HUES6 (cell line): ENCODE data around the gene CAV1.

Experiments
- H3K27ac ChIP-seq: 2 replicates; pipeline ENCODE4 v1.7.0; 2013; ENCODE audit warnings: low read depth, mild to moderate bottlenecking, low read length, inconsistent platforms
- H3K27me3 ChIP-seq: 2 replicates; pipeline ENCODE4 v1.6.1; 2013; ENCODE audit warnings: low read length; ENCODE audit not compliant: control insufficient read depth, insufficient read depth
- H3K36me3 ChIP-seq: 2 replicates; pipeline ENCODE4 v1.6.1; 2013; ENCODE audit warnings: low read length; ENCODE audit not compliant: control insufficient read depth, insufficient read depth
- H3K4me1 ChIP-seq: 2 replicates; pipeline ENCODE4 v1.6.1; 2013; ENCODE audit warnings: low read length; ENCODE audit not compliant: control insufficient read depth, insufficient read depth
- H3K4me3 ChIP-seq: 2 replicates; pipeline ENCODE4 v1.5.1; 2013; ENCODE audit warnings: low read depth, low read length
- H3K9ac ChIP-seq: one replicate; pipeline ENCODE4 v1.6.1; 2013; ENCODE audit warnings: mild to moderate bottlenecking, low read length
- H3K9me3 ChIP-seq: 2 replicates; pipeline ENCODE4 v1.6.1; 2013; ENCODE audit warnings: low read depth, low read length; ENCODE audit not compliant: control insufficient read depth, insufficient read depth

CAV1 gene

GRCh38 chr7:116546054-116546453 is 21.2 kb downstream of the CAV1 start:
- H3K27ac ChIP-seq: no peak overlapping the region
- peaks cover 3% of the 10 kb centered on the region; the same call in 1 of the 2 replicates for H3K4me1 ChIP-seq

GRCh38 chr7:116546916-116547315 is 22.1 kb downstream of the CAV1 start:
- no peaks in the 10 kb centered on the region for H3K27me3 ChIP-seq
- H3K27ac ChIP-seq: no peak overlapping the region
- peaks cover 1% of the 10 kb centered on the region; the same call in 1 of the 2 replicates for H3K4me1 ChIP-seq
- no peak overlapping the region for H3K9ac ChIP-seq
- peaks cover 3% of the 10 kb centered on the region; the same call in 1 of the 2 replicates for H3K36me3 ChIP-seq
- no peaks in the 10 kb centered on the region for H3K9me3 ChIP-seq
- H3K4me3 ChIP-seq: no peak overlapping the region

More at GRCh38 chr7:116546054-116546453, 21.2 kb downstream of the CAV1 start:
- Histone ChIP-seq H3K9me3 (no peaks in the 10 kb centered on the region), H3K9ac (no peak overlapping the region), H3K36me3 (peaks cover 3% of the 10 kb centered on the region; the same call in 1 of the 2 replicates), H3K4me3 (no peak overlapping the region), H3K27me3 (no peaks in the 10 kb centered on the region)

- no peaks in the 10 kb centered on the region for H3K9me3 ChIP-seq
- H3K36me3 ChIP-seq: peaks cover 3% of the 10 kb centered on the region; the same call in 1 of the 2 replicates
- H3K27me3 ChIP-seq: no peaks in the 10 kb centered on the region
- H3K9ac ChIP-seq: no peak overlapping the region
- no peak overlapping the region for H3K27ac ChIP-seq
- H3K4me1 ChIP-seq: no peaks in the 10 kb centered on the region
- H3K4me3 ChIP-seq: no peak overlapping the region
Measured at GRCh38 chr7:116547347-116547746, 22.5 kb downstream of the CAV1 start.

- Histone ChIP-seq H3K27ac (no peak overlapping the region), H3K27me3 (no peaks in the 10 kb centered on the region), H3K4me3 (no peak overlapping the region), H3K36me3 (peaks cover 3% of the 10 kb centered on the region; the same call in 1 of the 2 replicates), H3K9ac (no peak overlapping the region), H3K4me1 (no peaks in the 10 kb centered on the region), H3K9me3 (no peaks in the 10 kb centered on the region)
Measured at GRCh38 chr7:116548506-116548905, 23.7 kb downstream of the CAV1 start.

GRCh38 chr7:116549370-116549769 is 24.5 kb downstream of the CAV1 start:
- H3K9me3 ChIP-seq: no peaks in the 10 kb centered on the region
- no peaks in the 10 kb centered on the region for H3K27me3 ChIP-seq
- peaks cover 3% of the 10 kb centered on the region; the same call in 1 of the 2 replicates for H3K36me3 ChIP-seq
- no peak overlapping the region for H3K27ac ChIP-seq
- H3K9ac ChIP-seq: no peak overlapping the region
- no peaks in the 10 kb centered on the region for H3K4me1 ChIP-seq
- H3K4me3 ChIP-seq: no peak overlapping the region

GRCh38 chr7:116551692-116552091 is 26.9 kb downstream of the CAV1 start:
- Histone ChIP-seq H3K9me3 (no peaks in the 10 kb centered on the region), H3K36me3 (no peaks in the 10 kb centered on the region; the same call in 1 of the 2 replicates), H3K4me3 (no peak overlapping the region), H3K27me3 (no peaks in the 10 kb centered on the region), H3K4me1 (no peaks in the 10 kb centered on the region), H3K9ac (no peak overlapping the region), H3K27ac (no peak overlapping the region)

GRCh38 chr7:116552602-116553001 is 27.8 kb downstream of the CAV1 start:
- Histone ChIP-seq H3K27ac (no peak overlapping the region), H3K36me3 (no peaks in the 10 kb centered on the region), H3K9ac (no peak overlapping the region), H3K27me3 (no peaks in the 10 kb centered on the region), H3K4me3 (no peak overlapping the region), H3K4me1 (no peaks in the 10 kb centered on the region), H3K9me3 (no peaks in the 10 kb centered on the region)

GRCh38 chr7:116553168-116553964 is 28.5 kb downstream of the CAV1 start:
- H3K4me3 ChIP-seq: no peak overlapping the region
- H3K27me3 ChIP-seq: no peaks in the 10 kb centered on the region
- H3K9ac ChIP-seq: no peak overlapping the region
- H3K36me3 ChIP-seq: no peaks in the 10 kb centered on the region
- H3K27ac ChIP-seq: no peak overlapping the region
- no peaks in the 10 kb centered on the region for H3K9me3 ChIP-seq
- H3K4me1 ChIP-seq: no peaks in the 10 kb centered on the region

- H3K27me3 ChIP-seq: no peaks in the 10 kb centered on the region
- H3K27ac ChIP-seq: no peak overlapping the region
- H3K9ac ChIP-seq: no peak overlapping the region
- H3K4me1 ChIP-seq: no peaks in the 10 kb centered on the region
- no peaks in the 10 kb centered on the region for H3K9me3 ChIP-seq
- H3K36me3 ChIP-seq: peaks cover 5% of the 10 kb centered on the region
- no peak overlapping the region for H3K4me3 ChIP-seq
Measured at GRCh38 chr7:116554436-116554835, 29.6 kb downstream of the CAV1 start.

GRCh38 chr7:116554911-116555310 is 30.1 kb downstream of the CAV1 start:
- H3K4me1 ChIP-seq: no peaks in the 10 kb centered on the region
- no peak overlapping the region for H3K9ac ChIP-seq
- H3K36me3 ChIP-seq: peaks cover 10% of the 10 kb centered on the region
- no peak overlapping the region for H3K27ac ChIP-seq
- no peaks in the 10 kb centered on the region for H3K9me3 ChIP-seq
- H3K27me3 ChIP-seq: no peaks in the 10 kb centered on the region
- no peak overlapping the region for H3K4me3 ChIP-seq

GRCh38 chr7:116557066-116557585 is 32.3 kb downstream of the CAV1 start:
- Histone ChIP-seq H3K9me3 (no peaks in the 10 kb centered on the region), H3K36me3 (peaks cover 13% of the 10 kb centered on the region), H3K4me1 (no peaks in the 10 kb centered on the region), H3K27me3 (no peaks in the 10 kb centered on the region), H3K9ac (no peak overlapping the region), H3K27ac (no peak overlapping the region), H3K4me3 (no peak overlapping the region)
